Fibroblast of the aortic adventitia (primary cell): ENCODE results near the gene DENND4A. TPM values are rescaled to one million over a fixed set of nuclear protein-coding genes. Genes with fewer than 3 reads are reported as not detected.
"Not testable (repeated sequence)": the region's sequence is repeated elsewhere in the genome, so short reads cannot be mapped to it uniquely, and the experiment has no call there.

ENCODE experiments used
- DNase-seq: peaks from one replicate; pipeline ENCODE4 v3.0.0-alpha.2; 2010; ENCODE audit warnings: low read depth
- H3K4me3 ChIP-seq: 2 replicates; pipeline ENCODE4 v1.5.1; 2011; ENCODE audit warnings: low read depth, mild to moderate bottlenecking, control low read depth, low read length, moderate library complexity
- CTCF ChIP-seq: IDR thresholded peaks from 2 replicates; pipeline ENCODE4 v1.5.1; 2011; ENCODE audit warnings: mild to moderate bottlenecking, low read length, control low read depth, inconsistent platforms; ENCODE audit not compliant: insufficient read depth
- total RNA-seq: library from RNA; depleted of rRNA; stranded (reverse); fragments of >200 nt; gene quantifications from 2 replicates; pipeline ENCODE4 v1.2.3, GENCODE V29; 2012; ENCODE audit warnings: low replicate concordance

DENND4A gene
- total RNA-seq, 1 donor: 30.3 TPM

- TF ChIP-seq CTCF: no peak
- no peak overlapping the region for H3K4me3 ChIP-seq
- DNase-seq: no peak
Measured at GRCh38 chr15:65787260-65787659, 4.8 kb downstream of the DENND4A start.

GRCh38 chr15:65785151-65785550 lies 6.9 kb downstream of the DENND4A start:
- TF ChIP-seq CTCF: no peak
- DNase-seq: no peak
- H3K4me3 ChIP-seq: no peak overlapping the region

GRCh38 chr15:65783872-65784271 lies 8.2 kb downstream of the DENND4A start:
- H3K4me3 ChIP-seq: no peak overlapping the region
- no peak for DNase-seq
- TF ChIP-seq CTCF: no peak

GRCh38 chr15:65782096-65782495 lies 10.0 kb downstream of the DENND4A start:
- no peak for TF ChIP-seq CTCF
- DNase-seq: no peak
- H3K4me3 ChIP-seq: no peak overlapping the region

GRCh38 chr15:65778701-65779100 lies 13.4 kb downstream of the DENND4A start:
- not testable (repeated sequence) for DNase-seq, H3K4me3 ChIP-seq

GRCh38 chr15:65778269-65778668 lies 13.8 kb downstream of the DENND4A start:
- DNase-seq: no peak
- no peak overlapping the region for H3K4me3 ChIP-seq
- TF ChIP-seq CTCF: no peak

- no peak overlapping the region for H3K4me3 ChIP-seq
- TF ChIP-seq CTCF: no peak
- no peak for DNase-seq
Measured at GRCh38 chr15:65777843-65778242, 14.2 kb downstream of the DENND4A start.
